CD4-positive, alpha-beta memory T cell (primary cell): ENCODE measurements around the gene GARIN1A. TPM values are rescaled to one million over a fixed set of nuclear protein-coding genes. Genes with fewer than 3 reads are reported as not detected.

ENCODE experiments used
- CTCF ChIA-PET: fragments of 350-600 bp; sonication (Branson Sonifier 250); formaldehyde crosslinking; loops from one replicate; lab custom pipeline; 2021; ENCODE audit warnings: inconsistent platforms; ENCODE audit not compliant: partially characterized antibody; lab: Charles Lee
- POLR2A ChIA-PET: fragments of 350-600 bp; sonication (Branson Sonifier 250); formaldehyde crosslinking; loops from one replicate; lab custom pipeline; 2021; ENCODE audit not compliant: partially characterized antibody; lab: Charles Lee
- DNase-seq, 5 donors: peaks; one replicate each; pipeline versions ENCODE4 v3.0.0 to v3.0.0-alpha.2; 2020 to 2022; ENCODE audit warnings: mixed read lengths in 1 of 5
- H3K27ac ChIP-seq: one replicate; pipeline ENCODE4 v1.7.0; 2013; ENCODE audit warnings: low read depth, low read length
- H3K27me3 ChIP-seq: 2 replicates; pipeline ENCODE4 v1.7.0; 2013; ENCODE audit warnings: mild to moderate bottlenecking, low read length, moderate library complexity; ENCODE audit not compliant: insufficient read depth
- H3K36me3 ChIP-seq: 2 replicates; pipeline ENCODE4 v1.7.0; 2013; ENCODE audit warnings: mild to moderate bottlenecking, low read length, moderate library complexity; ENCODE audit not compliant: insufficient read depth
- H3K4me1 ChIP-seq: 2 replicates; pipeline ENCODE4 v1.7.0; 2013; ENCODE audit warnings: mild to moderate bottlenecking, low read length, moderate library complexity; ENCODE audit not compliant: insufficient read depth
- H3K4me3 ChIP-seq, 2 donors: one replicate each; pipeline ENCODE4 v1.7.0; 2013; ENCODE audit warnings: low read length in 2 of 2, mild to moderate bottlenecking in 1 of 2
- H3K9me3 ChIP-seq, 2 donors: one replicate each; pipeline ENCODE4 v1.7.0; 2013; ENCODE audit warnings: low read length in 2 of 2, control low read depth in 1 of 2; ENCODE audit not compliant: control insufficient read depth in 1 of 2
- H3K27ac Mint-ChIP-seq, 7 donors: one replicate each; pipeline ENCODE4 v1.8.0; 2020 to 2021; ENCODE audit warnings: mixed read lengths in 7 of 7, mild to moderate bottlenecking in 6 of 7, inconsistent platforms in 3 of 7, moderate library complexity in 3 of 7
- H3K27me3 Mint-ChIP-seq, 2 donors: one replicate each; pipeline ENCODE4 v1.8.0; 2020 to 2021; ENCODE audit warnings: mixed read lengths in 2 of 2
- H3K36me3 Mint-ChIP-seq, 2 donors: one replicate each; pipeline ENCODE4 v1.8.0; 2020 to 2021; ENCODE audit warnings: mixed read lengths in 2 of 2, inconsistent platforms in 1 of 2, mild to moderate bottlenecking in 1 of 2
- H3K4me1 Mint-ChIP-seq, 4 donors: one replicate each; pipeline ENCODE4 v1.8.0; 2020 to 2021; ENCODE audit warnings: mixed read lengths in 4 of 4, mild to moderate bottlenecking in 1 of 4
- H3K4me3 Mint-ChIP-seq, 8 donors: one replicate each; pipeline ENCODE4 v1.8.0; 2020 to 2021; ENCODE audit warnings: mixed read lengths in 8 of 8, mild to moderate bottlenecking in 7 of 8, moderate library complexity in 6 of 8, inconsistent platforms in 3 of 8
- H3K9me3 Mint-ChIP-seq, 8 donors: one replicate each; pipeline ENCODE4 v1.8.0; 2020 to 2021; ENCODE audit warnings: mixed read lengths in 8 of 8, mild to moderate bottlenecking in 5 of 8, inconsistent platforms in 3 of 8, moderate library complexity in 1 of 8
- intact Hi-C: fragments of 100-400 bp; cut with micrococcal nuclease; formaldehyde crosslinking; loops from one replicate; pipeline ENCODE4 v1.15.1; 2023
- polyA plus RNA-seq, 2 donors: library from polyadenylated mRNA; unstranded; fragments of 300-500 nt; fragmentation: Illumina TruSeq; gene quantifications; one replicate each; pipeline ENCODE4 v1.2.3, GENCODE V29; 2021
- total RNA-seq, 2 experiments: library from RNA; stranded (reverse); gene quantifications; one replicate each; pipeline ENCODE4 v1.2.3, GENCODE V29; 2021

GARIN1A gene
- total and polyA plus RNA-seq, 4 experiments from 2014 or later = 0.06 to 3.4 (median 1.6) TPM; not detected in 1

GRCh38 chr7:128703609-128704241 lies 31.6 kb downstream of the GARIN1A start:
- no peaks in the 10 kb centered on the region for H3K4me1 ChIP-seq
- no peak overlapping the region for H3K4me3 Mint-ChIP-seq
- H3K27ac Mint-ChIP-seq = peak overlapping the region in 1 of 7 donors; percentile 1
- ChIA-PET CTCF (no interaction called here), POLR2A (no interaction called here)
- H3K4me3 ChIP-seq = no peak overlapping the region
- peaks cover 11% of the 10 kb centered on the region for H3K27me3 ChIP-seq
- H3K9me3 Mint-ChIP-seq = no peaks in the 10 kb centered on the region
- H3K27me3 Mint-ChIP-seq = peaks cover 11 to 18% of the 10 kb centered on the region in 2 donors
- no peaks in the 10 kb centered on the region for H3K9me3 ChIP-seq
- no peak for DNase-seq
- H3K36me3 ChIP-seq = no peaks in the 10 kb centered on the region
- peaks cover 0 to 2% (median under 1%) of the 10 kb centered on the region in 4 donors for H3K4me1 Mint-ChIP-seq
- H3K36me3 Mint-ChIP-seq = no peaks in the 10 kb centered on the region
- intact Hi-C loops = no loop called here
- no peak overlapping the region for H3K27ac ChIP-seq

- Mint-ChIP-seq H3K9me3 (no peaks in the 10 kb centered on the region), H3K36me3 (no peaks in the 10 kb centered on the region), H3K4me1 (peaks cover 0 to 2% (median under 1%) of the 10 kb centered on the region in 4 donors), H3K27ac (no peak overlapping the region), H3K4me3 (no peak overlapping the region), H3K27me3 (peaks cover 4 to 6% of the 10 kb centered on the region in 2 donors)
- Histone ChIP-seq H3K4me1 (no peaks in the 10 kb centered on the region), H3K36me3 (no peaks in the 10 kb centered on the region), H3K4me3 (no peak overlapping the region), H3K27me3 (peaks cover 1% of the 10 kb centered on the region), H3K9me3 (no peaks in the 10 kb centered on the region), H3K27ac (no peak overlapping the region)
- no peak for DNase-seq
- POLR2A ChIA-PET = no interaction called here
- intact Hi-C loops = no loop called here
- CTCF ChIA-PET = no interaction called here
Observed at GRCh38 chr7:128705891-128706333, 33.8 kb downstream of the GARIN1A start.

GRCh38 chr7:128707752-128708151 lies 35.7 kb downstream of the GARIN1A start:
- no peak overlapping the region for H3K4me3 ChIP-seq
- H3K27me3 Mint-ChIP-seq = peaks cover 2 to 4% of the 10 kb centered on the region in 2 donors
- H3K27ac Mint-ChIP-seq = no peak overlapping the region
- H3K36me3 ChIP-seq = no peaks in the 10 kb centered on the region
- peaks cover 0 to 2% (median under 1%) of the 10 kb centered on the region in 4 donors for H3K4me1 Mint-ChIP-seq
- ChIA-PET POLR2A (no interaction called here), CTCF (no interaction called here)
- H3K4me1 ChIP-seq = no peaks in the 10 kb centered on the region
- no peak overlapping the region for H3K4me3 Mint-ChIP-seq
- H3K9me3 ChIP-seq = no peaks in the 10 kb centered on the region
- H3K27ac ChIP-seq = no peak overlapping the region
- DNase-seq = no peak
- intact Hi-C loops = no loop called here
- H3K27me3 ChIP-seq = no peaks in the 10 kb centered on the region
- H3K9me3 Mint-ChIP-seq = peaks cover 0 to 4% (median 0%) of the 10 kb centered on the region in 8 donors
- no peaks in the 10 kb centered on the region for H3K36me3 Mint-ChIP-seq

DNA sequence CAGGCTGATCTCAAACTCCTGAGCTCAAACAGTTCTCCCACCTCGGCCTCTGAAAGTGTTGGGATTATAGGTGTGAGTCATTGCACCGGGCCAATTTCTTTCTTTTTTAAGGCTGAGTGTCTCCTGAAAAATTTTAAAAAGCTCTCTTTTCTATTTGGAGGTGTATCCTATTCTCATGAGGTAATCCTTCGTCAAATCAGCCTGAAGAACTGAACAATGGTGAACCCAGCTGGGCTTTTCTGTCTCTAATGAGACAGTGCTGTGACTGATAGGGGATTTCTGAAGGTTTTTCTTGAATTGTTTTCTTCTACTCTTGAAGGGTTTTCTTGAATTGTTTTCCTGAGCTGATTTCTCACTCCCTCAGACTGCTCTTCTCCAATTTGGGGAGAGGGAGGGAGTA lies 36.1 kb downstream of the GARIN1A start:
- H3K27ac Mint-ChIP-seq = no peak overlapping the region
- POLR2A ChIA-PET = no interaction called here

GRCh38 chr7:128708824-128709223 lies 36.7 kb downstream of the GARIN1A start:
- no peaks in the 10 kb centered on the region for H3K4me1 ChIP-seq
- peaks cover 0 to 4% (median 0%) of the 10 kb centered on the region in 8 donors for H3K9me3 Mint-ChIP-seq
- H3K4me1 Mint-ChIP-seq = peaks cover 0 to under 1% (median 0%) of the 10 kb centered on the region in 4 donors
- peaks cover 0 to 5% of the 10 kb centered on the region in 2 donors for H3K36me3 Mint-ChIP-seq
- POLR2A ChIA-PET = no interaction called here
- no peak overlapping the region for H3K27ac ChIP-seq
- no peaks in the 10 kb centered on the region for H3K9me3 ChIP-seq
- H3K4me3 ChIP-seq = no peak overlapping the region
- H3K4me3 Mint-ChIP-seq = no peak overlapping the region
- no peaks in the 10 kb centered on the region for H3K27me3 ChIP-seq
- H3K27ac Mint-ChIP-seq = no peak overlapping the region
- no peaks in the 10 kb centered on the region for H3K36me3 ChIP-seq
- H3K27me3 Mint-ChIP-seq = peaks cover 2 to 4% of the 10 kb centered on the region in 2 donors
- intact Hi-C loops = no loop called here
- no peak for DNase-seq
- CTCF ChIA-PET = no interaction called here

More for the DNA sequence above, 36.1 kb downstream of the GARIN1A start:
- H3K4me3 Mint-ChIP-seq = no peak overlapping the region
- H3K27ac ChIP-seq = no peak overlapping the region
- H3K9me3 ChIP-seq = no peaks in the 10 kb centered on the region
- H3K9me3 Mint-ChIP-seq = peaks cover 0 to 4% (median 0%) of the 10 kb centered on the region in 8 donors
- intact Hi-C loops = no loop called here
- no peak overlapping the region for H3K4me3 ChIP-seq
- no peak for DNase-seq
- CTCF ChIA-PET = no interaction called here
- H3K36me3 ChIP-seq = no peaks in the 10 kb centered on the region
- H3K36me3 Mint-ChIP-seq = peaks cover 0 to 3% of the 10 kb centered on the region in 2 donors
- H3K27me3 Mint-ChIP-seq = peaks cover 2 to 4% of the 10 kb centered on the region in 2 donors
- no peaks in the 10 kb centered on the region for H3K4me1 ChIP-seq
- H3K4me1 Mint-ChIP-seq = peaks cover 0 to 2% (median under 1%) of the 10 kb centered on the region in 4 donors
- no peaks in the 10 kb centered on the region for H3K27me3 ChIP-seq

DNA sequence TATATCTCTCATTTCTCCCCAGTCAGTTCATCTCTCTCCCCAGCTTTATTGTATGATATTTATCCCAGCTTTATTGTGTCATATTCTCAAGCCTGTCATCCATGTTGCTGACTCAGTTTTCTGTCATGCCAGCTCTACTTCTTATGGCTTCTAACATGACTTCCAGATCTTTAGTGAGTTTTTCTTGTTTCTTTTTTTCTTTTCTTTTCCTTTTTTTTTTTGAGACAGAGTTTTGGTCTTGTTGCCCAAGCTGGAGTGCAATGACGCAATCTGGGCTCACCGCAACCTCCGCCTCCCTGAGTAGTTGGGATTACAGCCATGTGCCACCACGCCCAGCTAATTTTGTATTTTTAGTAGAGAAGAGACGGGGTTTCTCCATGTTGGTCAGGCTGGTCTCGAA lies 38.4 kb downstream of the GARIN1A start:
- Histone ChIP-seq H3K27me3 (no peaks in the 10 kb centered on the region), H3K9me3 (no peaks in the 10 kb centered on the region), H3K4me1 (no peaks in the 10 kb centered on the region), H3K27ac (no peak overlapping the region), H3K4me3 (no peak overlapping the region), H3K36me3 (no peaks in the 10 kb centered on the region)
- intact Hi-C loops = no loop called here
- Mint-ChIP-seq H3K4me1 (no peaks in the 10 kb centered on the region), H3K27ac (no peak overlapping the region), H3K36me3 (peaks cover 0 to 5% of the 10 kb centered on the region in 2 donors), H3K4me3 (no peak overlapping the region), H3K9me3 (peaks cover 0 to 4% (median 1%) of the 10 kb centered on the region in 8 donors), H3K27me3 (peaks cover 2 to 7% of the 10 kb centered on the region in 2 donors)
- DNase-seq = no peak
- ChIA-PET CTCF (interaction anchor here (1.1 kb wide), 1 partner anchor 11 kb away, joined by 3 read pairs; no protein-coding TSS in a partner anchor), POLR2A (no interaction called here)

- Mint-ChIP-seq H3K4me3 (no peak overlapping the region), H3K4me1 (no peaks in the 10 kb centered on the region), H3K27me3 (peaks cover 7 to 8% of the 10 kb centered on the region in 2 donors), H3K36me3 (peaks cover 0 to 5% of the 10 kb centered on the region in 2 donors), H3K27ac (no peak overlapping the region), H3K9me3 (peaks cover 0 to 4% (median 2%) of the 10 kb centered on the region in 8 donors)
- ChIA-PET CTCF (interaction anchor here (0.8 kb wide), 1 partner anchor 170 kb away, joined by 3 read pairs; no protein-coding TSS in a partner anchor), POLR2A (no interaction called here)
- Histone ChIP-seq H3K36me3 (no peaks in the 10 kb centered on the region), H3K9me3 (no peaks in the 10 kb centered on the region), H3K4me3 (no peak overlapping the region), H3K4me1 (no peaks in the 10 kb centered on the region), H3K27ac (no peak overlapping the region), H3K27me3 (no peaks in the 10 kb centered on the region)
- intact Hi-C loops = no loop called here
- no peak for DNase-seq
Observed at GRCh38 chr7:128713794-128714193, 41.7 kb downstream of the GARIN1A start.
